Measurements from ENCODE around the gene CORIN.

Gene CORIN

GRCh38 chr4:47837094-47837907, 566 bp downstream of the CORIN start:
- in situ Hi-C loops (cut with MboI; ENCODE audit: low sequenced_read_pairs) = loop anchor here (25.0 kb wide), 1 partner anchor 125 kb away; no protein-coding TSS in a partner anchor

- in situ Hi-C loops (cut with MboI; ENCODE audit: low sequenced_read_pairs) = loop anchor here (25.0 kb wide), 1 partner anchor 124 kb away; no protein-coding TSS in a partner anchor
These were observed 1.2 kb downstream of the CORIN start for GRCh38 chr4:47836641-47837093.

GRCh38 chr4:47835494-47835893, 2.4 kb downstream of the CORIN start:
- in situ Hi-C loops (cut with MboI; ENCODE audit: low sequenced_read_pairs) = loop anchor here (25.0 kb wide), 1 partner anchor 123 kb away; no protein-coding TSS in a partner anchor

- in situ Hi-C loops (cut with MboI; ENCODE audit: low sequenced_read_pairs) = loop anchor here (25.0 kb wide), 1 partner anchor 119 kb away; no protein-coding TSS in a partner anchor
These were observed 6.7 kb downstream of the CORIN start for GRCh38 chr4:47831026-47831679.

GRCh38 chr4:47830265-47831025, 7.4 kb downstream of the CORIN start:
- in situ Hi-C loops (cut with MboI; ENCODE audit: low sequenced_read_pairs) = loop anchor here (25.0 kb wide), 1 partner anchor 118 kb away; no protein-coding TSS in a partner anchor

GRCh38 chr4:47829438-47829837, 8.4 kb downstream of the CORIN start:
- in situ Hi-C loops (cut with MboI; ENCODE audit: low sequenced_read_pairs) = loop anchor here (25.0 kb wide), 1 partner anchor 117 kb away; no protein-coding TSS in a partner anchor

- in situ Hi-C loops (cut with MboI; ENCODE audit: low sequenced_read_pairs) = loop anchor here (25.0 kb wide), 1 partner anchor 115 kb away; no protein-coding TSS in a partner anchor
These were observed 10.4 kb downstream of the CORIN start for GRCh38 chr4:47827343-47828047.

GRCh38 chr4:47824840-47825239, 13.0 kb downstream of the CORIN start:
- in situ Hi-C loops (cut with MboI; ENCODE audit: low sequenced_read_pairs) = loop anchor here (25.0 kb wide), 1 partner anchor 113 kb away; no protein-coding TSS in a partner anchor

- in situ Hi-C loops (cut with MboI; ENCODE audit: low sequenced_read_pairs) = no loop called here
These were observed 18.7 kb downstream of the CORIN start for GRCh38 chr4:47819178-47819577.

- in situ Hi-C loops (cut with MboI; ENCODE audit: low sequenced_read_pairs) = no loop called here
These were observed 20.6 kb downstream of the CORIN start for GRCh38 chr4:47817275-47817674.

GRCh38 chr4:47816748-47817147, 21.1 kb downstream of the CORIN start:
- in situ Hi-C loops (cut with MboI; ENCODE audit: low sequenced_read_pairs) = no loop called here

GRCh38 chr4:47814618-47815295, 23.1 kb downstream of the CORIN start:
- in situ Hi-C loops (cut with MboI; ENCODE audit: low sequenced_read_pairs) = no loop called here

GRCh38 chr4:47809654-47810203, 28.1 kb downstream of the CORIN start:
- in situ Hi-C loops (cut with MboI; ENCODE audit: low sequenced_read_pairs) = no loop called here

- in situ Hi-C loops (cut with MboI; ENCODE audit: low sequenced_read_pairs) = no loop called here
These were observed 33.3 kb downstream of the CORIN start for GRCh38 chr4:47804598-47804997.

GRCh38 chr4:47801481-47802002, 36.3 kb downstream of the CORIN start:
- in situ Hi-C loops (cut with MboI; ENCODE audit: low sequenced_read_pairs) = no loop called here

- in situ Hi-C loops (cut with MboI; ENCODE audit: low sequenced_read_pairs) = no loop called here
These were observed 39.7 kb downstream of the CORIN start for GRCh38 chr4:47798165-47798564.

- in situ Hi-C loops (cut with MboI; ENCODE audit: low sequenced_read_pairs) = no loop called here
These were observed 45.9 kb downstream of the CORIN start for GRCh38 chr4:47791965-47792364.

GRCh38 chr4:47790105-47790504, 47.8 kb downstream of the CORIN start:
- in situ Hi-C loops (cut with MboI; ENCODE audit: low sequenced_read_pairs) = no loop called here

GRCh38 chr4:47788126-47788525, 49.7 kb downstream of the CORIN start:
- in situ Hi-C loops (cut with MboI; ENCODE audit: low sequenced_read_pairs) = no loop called here
